Activated CD8-positive, alpha-beta memory T cell treated with anti-CD3 and anti-CD28 coated beads, Interleukin-2, amount 50 U/mL, for 1 hour (primary cell): Measurements from ENCODE around the gene LENEP.

Experiments used
- DNase-seq: peaks from one replicate; pipeline ENCODE4 v3.0.0-alpha.2; 2020; ENCODE audit errors: extremely low read depth

Gene LENEP

DNA sequence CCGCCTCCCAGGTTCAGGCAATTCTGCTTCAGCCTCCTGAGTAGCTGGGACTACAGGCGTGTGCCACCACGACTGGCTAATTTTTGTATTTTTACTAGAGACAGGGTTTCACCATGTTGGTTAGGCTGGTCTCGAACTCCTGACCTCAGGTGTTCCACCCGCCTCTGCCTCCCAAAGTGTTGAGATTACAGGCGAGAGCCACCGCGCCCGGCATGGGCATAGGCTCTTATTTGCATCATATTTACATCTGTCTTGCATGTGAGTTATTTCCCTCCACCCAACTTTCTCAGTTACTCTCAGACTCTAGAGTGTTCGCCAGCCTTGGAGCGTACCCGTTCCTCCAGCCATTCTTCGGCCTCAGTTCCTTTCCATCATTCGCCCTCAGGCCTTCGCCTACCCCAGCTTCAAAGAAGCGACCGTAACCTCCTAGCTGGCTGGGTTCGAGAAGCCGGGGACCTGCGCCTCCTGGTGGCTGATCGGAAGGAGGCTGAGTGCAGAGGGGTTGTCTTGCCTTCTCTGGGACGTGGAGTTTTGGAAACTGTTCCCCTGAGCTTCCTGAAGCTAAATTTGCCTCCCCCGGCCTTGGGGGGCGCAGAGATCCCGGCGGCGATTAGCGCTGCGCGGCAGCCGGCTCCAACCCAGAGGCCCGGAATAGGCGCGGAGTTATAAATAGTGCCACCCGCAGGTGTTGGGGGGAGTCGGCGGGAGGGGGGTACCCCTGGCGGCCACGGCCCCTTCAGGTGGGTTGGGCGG lies 5.6 kb downstream of the LENEP start:
- DNase-seq: no peak

DNA sequence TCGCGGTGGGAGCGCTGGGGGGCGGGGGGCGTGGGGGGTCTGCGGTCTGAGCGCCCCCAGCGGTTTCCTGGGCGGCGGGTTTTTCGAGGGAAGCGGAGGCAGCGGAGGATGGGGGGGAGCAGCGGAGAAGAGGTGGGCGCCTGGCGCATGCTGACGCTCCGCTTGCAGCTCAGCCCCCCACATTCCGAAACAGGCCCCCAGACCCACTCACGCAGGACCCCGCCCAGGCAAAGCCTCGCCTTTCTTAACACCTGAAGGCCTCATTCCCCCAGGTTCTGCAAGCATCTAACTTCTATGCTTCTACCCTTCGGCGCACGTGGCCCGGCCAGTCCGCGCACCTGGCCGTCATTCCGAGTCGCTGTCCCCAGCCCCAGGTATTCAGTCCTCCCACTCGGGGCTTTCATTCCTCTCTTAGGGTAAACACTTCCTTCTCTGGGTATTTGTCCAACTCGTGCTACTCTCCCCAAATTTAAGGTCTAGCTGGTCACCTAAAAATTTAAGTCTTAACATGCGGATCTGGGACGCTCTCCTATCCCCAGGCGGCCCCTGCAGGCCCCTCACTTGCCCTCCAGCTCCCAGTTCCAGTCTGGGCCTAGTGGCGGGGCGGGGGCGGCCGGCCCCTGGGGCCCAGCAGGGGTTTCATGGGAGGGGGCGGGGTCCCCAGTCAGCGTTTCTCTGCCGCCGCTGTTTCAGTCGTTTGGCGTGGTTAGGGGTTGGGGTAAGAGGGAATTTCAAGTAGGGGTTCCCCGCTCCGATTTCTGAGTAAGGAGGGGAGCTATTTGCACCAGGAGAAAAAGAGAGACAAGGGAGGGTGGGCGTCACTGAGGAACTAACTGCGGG lies 6.4 kb downstream of the LENEP start:
- no peak for DNase-seq

DNA sequence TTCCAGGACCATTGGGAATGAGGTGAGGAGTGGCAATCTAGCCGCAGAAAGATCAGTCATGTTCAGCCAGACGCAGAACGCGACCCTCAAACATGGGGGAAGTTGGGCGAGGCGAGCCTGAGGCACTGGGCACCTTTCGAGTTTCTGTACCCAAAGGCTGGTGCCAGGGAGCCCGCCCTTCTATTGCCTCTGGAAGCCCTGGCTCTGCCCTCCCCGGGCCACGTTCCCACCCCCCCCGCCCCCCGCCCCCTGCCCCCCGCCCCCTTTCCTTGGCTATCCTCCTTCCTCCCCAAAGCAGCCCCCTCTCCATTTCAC lies 7.0 kb downstream of the LENEP start:
- no peak for DNase-seq

DNA sequence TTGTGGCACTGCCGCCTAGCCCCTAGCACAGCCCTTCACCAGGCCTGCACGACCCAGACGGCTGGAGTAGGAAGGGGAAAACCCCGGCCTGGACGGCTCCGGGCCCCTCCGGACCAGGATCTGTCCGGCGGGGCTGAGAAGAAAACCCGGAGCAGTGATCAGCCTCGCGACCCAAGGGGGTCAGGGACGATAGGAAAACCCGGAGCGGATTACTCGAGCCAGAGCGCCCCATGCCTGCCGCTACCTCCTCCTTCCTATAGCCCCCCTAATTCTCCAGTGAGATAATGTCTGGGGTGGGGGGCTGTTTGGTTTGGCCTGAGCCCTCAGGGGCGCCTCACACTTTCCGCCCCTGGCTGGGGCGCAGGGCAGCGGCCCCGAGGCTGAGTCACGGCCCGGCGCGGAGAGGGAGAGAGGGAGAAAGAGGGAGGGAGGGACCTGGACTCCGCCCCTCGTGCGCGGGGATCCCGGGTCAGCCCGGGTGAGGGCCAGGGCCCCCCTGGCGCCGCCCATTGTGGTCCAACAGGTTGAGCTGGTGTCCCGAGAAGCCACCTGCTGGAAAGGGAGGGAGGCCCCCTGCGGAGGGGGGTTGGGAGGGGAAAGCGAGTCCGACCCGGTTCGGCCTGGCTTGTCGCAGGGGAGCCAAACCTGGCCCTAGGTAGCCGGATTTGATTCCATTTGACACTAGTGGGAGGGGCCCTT lies 7.5 kb downstream of the LENEP start:
- DNase-seq: peak; percentile 49

DNA sequence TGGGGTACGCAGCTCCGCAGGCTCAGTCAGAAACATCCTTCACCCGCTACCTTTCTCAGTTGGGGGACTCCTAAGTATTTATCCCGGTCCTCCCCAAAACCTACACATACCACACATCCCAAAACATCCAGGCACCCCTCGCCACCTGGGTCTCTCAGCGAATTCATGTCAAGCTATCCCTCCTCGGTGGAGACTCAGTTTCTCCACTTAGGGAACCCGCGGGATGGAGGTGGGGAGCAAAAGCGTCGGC lies 8.0 kb downstream of the LENEP start:
- DNase-seq: no peak

DNA sequence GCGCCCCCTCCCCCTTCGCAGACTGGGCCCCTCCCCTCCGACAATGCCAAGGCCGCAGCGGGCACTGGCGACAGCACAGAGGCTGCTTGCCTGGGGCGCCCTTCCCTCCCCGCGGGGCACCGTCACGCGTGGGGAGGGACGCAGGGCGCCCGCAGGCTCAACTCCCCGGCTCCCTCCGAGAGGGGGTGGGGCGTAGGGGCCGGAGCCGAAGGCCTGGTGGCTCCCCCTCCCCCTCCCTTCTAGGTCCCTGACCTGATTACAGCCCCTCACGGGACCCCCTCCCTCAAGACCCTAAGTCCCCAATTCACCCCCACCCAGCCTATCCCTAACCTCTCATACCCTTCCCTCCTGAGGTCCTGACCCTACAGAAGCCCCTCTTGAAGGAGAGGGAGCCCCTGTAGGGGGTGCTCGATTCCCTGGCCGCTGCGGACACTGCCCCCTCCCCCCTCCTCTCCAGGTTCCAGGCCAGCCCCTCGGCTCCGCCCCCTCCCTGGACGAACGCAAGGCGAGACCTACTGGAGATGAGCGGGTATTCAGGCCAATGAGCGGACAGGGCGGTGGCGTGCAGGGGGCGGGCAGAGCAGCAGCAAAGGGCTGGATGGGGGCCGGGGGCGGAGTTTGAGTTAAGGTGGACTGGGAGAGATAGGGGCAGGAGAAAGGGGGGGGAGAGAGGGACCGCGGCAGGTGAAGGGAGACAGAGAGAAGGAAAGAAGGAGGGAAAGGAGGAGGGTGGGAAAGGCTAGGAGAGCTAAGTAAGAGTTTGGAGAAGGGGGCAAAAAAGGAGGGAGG lies 8.5 kb downstream of the LENEP start:
- peak; percentile 93 for DNase-seq

DNA sequence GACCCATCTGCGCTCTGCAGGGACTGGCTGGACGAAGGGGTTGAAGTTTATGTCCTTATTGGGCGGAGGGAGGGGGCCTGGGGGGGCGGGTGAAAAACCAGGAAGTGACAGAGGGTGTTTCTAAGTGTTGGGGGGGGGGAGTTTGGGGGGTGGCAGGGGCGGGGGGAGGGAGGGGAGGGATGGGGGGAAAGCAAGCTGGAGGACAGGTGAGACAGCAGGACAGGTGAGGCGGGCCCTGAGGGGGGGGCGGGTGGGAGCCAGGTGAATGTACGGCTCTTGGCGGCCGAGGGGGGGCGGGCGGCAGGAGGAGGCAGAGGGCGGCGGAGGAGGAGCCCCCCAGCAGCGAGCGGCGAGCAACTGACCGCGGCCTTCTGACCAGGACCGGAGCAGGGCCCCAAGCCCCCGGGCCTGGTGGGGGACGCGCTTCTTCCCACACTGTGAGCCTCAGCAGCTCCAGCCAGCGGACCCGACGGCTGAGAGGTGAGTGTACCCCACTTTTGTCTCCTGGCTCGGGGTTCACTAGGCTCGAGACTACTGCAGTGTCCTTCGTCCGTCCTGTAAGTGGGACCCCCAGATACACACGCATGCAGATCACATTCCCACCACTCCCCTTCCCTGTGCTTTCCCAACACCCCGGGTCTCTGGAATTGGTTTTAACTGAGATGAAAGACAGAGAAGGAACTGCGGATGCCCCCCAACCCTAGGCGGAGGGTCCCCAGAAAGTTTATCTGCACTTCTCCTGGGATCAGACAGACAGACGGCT lies 9.3 kb downstream of the LENEP start, which contains the start of gene ZBTB7B:
Gene ZBTB7B (plus strand): TSS at position 339 of the 763 bp plus-strand sequence. CDS start 11,859 bp downstream, outside the sequence.
- DNase-seq: no peak

DNA sequence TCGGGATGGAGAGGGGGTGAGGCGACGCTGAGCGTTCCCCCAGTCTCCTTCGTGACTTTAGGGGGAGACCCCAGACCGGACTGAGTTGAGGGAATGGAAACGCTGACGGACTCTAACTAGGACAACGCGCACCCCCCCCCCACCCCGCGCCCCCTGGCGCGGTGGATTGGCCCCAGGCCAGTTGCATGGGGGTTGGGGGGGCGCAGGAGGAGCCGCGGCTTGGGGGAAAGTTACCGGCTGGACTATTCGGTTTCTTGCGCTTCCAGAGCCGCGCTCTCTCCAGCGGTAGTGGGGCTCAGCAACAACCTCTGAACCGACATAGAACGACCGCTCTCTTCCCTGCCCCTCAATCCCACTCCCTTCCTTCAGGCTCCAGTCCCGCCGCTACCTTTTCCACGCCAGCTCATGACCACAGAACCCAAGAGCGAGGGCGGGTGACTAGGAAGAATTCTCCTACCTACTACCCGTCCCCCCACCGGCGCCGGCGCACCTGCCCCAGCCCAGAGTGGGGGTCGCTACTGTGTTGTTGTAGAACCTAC lies 9.9 kb downstream of the LENEP start:
- DNase-seq: no peak

DNA sequence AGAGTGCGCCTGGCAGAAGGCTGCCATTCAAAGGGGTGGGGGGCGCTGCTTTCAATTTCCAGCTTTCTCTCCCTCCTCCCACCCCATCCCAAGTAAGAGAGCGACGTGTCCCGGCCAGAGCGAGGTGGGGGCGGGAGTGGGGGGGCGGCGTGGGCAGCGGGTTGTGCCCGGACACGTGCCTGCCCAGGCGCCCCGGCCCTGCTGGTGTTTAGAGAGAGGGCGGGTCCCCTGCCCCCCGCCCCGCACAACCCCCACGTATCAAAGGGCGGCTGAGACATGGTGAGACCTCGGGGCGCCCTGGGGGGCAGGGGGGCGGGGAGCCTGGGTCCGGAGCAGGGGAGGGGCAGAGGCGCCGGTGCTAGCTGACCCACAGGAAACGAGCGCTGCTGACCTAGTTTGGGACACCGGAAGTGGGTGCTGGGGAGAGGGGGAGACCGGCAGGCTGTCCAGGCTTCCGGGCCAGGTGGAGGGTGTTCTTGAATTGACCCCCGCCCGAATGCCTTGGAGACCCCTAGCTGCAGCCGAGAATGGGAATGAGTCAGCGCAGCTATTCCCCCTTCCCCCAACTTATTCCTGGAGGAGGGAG lies 10.5 kb downstream of the LENEP start:
- DNase-seq: no peak

DNA sequence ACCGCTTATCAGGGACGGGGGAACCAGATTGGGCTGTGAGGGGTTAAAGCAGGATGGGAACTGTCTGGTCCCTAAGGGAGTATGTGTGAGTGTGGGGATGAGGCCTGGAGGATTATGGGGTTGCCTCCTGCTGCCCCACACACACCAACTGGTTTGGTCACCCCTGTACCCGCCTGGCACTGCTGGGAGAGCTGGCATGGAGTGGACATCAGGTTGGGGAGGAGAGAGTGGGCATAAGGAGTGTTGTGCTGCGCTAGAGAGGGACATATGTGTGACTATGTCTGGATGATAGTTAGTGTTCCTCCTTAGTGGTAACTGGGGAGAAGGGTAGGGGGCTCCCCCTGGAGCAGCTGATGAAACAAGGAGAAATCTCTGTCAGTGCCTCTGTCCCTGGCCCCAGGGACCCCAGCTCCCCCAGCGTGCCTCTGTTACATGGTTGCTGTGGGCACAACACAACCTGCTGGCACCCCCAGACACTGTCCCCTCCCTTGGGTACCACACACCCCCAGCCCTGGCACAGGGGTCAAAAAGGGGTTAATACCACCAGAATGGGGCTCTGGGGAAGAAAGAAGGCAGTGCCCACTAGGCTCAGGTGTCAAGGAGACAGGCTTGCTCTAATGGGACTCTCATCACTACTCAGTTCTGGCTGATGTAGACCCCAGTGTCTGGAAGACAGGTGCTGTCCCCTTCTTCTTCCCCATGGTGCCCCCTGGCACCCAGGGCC lies 11.1 kb downstream of the LENEP start:
- no peak for DNase-seq

DNA sequence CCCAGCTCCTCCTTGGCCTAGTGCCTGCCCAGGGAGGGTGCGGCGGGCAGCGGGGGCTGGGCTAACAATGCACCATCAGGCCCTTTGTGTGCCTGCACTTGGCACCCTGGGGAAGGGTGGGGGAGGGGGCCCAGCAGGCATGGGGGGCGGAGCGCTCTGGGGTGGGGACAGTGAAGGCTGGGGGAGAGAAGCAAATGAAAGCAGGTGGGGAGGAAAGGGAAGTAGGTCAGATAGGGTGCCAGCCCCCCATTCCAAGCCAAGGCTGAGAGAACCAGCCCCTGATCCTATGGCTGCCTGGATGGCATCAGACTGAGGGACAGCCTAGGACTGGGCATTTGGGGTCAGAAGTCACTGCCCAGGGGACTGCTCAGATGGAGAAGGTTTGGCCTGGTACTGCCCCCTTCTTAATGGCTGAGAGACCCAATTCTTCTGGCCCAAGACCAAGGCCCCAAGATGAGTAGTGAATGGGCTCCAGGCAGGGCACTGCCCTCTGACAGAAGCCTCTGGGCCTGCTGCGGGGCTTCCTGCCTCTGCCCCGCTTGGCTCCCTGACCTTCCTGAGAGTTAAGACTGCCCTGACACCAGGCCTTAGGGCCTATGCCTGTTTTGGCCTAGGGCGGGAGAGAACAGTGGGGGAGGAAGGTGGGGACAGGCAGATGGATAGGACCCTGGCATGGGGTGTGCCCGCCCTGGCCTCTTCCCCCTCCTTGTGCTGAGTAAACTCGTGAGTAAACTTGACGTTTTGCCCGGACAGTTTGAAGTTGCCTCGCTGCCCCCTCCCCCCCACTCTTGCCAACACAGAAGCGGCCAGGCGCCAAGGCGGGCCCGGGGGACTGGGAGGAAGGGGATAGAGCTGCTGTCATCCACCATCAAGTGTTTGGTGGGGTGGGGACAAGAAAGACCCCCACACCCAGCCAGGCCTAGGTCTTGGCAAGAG lies 12.0 kb downstream of the LENEP start:
- no peak for DNase-seq

DNA sequence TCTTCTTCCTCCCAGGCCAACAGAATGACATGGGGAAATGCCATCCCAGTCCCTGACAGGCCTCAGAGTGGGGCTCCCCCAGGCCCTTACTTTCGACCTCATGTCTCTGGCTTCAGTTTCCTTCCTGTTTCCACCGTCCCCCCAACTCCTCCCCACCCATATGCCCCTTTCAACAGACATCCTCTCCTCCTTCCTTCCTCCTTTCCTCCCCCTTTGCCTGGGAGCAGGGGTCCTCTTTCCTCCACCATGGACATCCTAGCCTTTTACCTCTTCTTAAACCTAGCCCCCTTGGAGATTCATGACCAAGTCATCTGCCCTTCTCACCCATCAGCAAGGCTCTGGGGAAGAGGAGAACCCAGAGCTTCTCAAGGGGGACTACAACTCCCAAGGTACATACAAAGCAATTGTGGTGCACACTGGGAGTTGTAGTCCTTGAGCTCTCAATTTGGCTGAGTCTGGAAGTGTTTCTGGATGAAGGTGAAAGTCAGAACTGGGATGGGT lies 13.3 kb downstream of the LENEP start:
- DNase-seq: no peak

DNA sequence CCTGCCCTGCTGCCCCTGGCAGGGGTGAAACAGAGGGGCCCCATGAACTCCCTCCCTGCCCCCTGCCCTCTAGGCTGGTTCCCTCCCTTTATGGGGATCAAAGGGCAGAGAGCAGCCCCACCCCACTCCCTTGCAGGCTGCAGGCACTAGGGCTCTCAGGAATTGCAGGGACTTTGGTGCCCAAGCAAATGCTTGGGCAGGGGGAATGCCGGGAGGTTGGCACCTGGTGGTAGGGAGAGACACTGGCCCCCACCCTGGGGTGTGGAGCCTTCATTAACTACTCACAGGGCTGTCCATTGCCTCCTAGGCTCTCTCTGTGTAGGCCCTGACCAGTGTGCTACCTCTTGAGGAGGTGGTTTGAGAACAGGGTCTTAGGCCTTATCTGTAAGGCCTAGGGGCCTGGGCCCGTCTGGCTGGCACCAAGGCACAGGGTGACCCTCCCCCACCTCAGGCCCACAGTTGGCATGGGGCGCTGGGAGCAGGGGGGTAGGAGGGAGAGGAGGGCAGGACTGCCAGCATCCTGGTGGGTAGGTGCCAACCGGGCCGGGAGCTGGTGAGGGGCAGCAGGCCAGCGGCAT lies 14.0 kb downstream of the LENEP start:
- DNase-seq: no peak

DNA sequence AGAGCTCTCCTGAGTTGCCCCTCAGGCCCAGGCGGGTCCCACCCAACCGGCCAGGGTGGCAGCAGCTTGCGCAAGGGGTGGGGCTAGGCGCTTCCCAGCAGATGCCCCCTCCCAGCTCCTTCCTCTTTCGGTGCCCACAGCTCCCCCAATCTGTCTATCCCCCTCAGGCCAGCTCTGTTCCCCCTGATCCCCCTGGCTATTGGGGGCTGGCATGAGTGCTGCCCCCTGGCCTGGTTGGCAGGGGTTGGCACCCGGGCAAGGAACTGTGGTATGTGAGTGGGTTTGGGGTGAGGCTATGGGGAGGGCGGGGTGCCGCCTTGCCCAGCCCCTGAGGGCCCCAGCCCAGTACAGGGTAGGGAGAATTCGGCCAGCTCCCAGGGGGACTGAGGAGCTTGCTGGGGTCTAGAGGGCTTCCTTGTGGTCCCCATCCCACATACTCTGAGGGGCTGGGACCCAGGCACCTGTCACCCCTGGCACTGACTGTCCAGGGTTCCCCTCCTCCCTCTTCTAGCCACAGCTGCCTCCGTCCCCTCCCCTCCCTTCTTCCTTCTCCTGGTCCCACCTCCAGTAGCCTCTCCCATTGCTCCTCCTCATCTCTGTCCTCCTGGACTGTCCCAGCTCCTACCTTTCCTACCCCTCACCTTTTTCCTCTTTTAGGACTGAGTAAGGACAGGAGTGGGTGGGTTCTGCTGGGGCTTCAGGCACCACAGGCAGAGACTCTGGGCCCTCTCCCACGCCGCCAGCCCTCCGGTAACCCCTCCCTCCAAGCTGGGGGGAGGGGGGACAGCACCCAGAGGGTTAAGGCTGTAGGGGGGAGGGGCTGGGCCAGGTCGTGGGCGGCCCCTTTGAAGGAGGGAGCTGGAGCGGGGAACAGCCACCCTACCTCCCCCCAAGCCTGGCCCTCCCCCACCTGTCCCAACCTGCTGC lies 14.9 kb downstream of the LENEP start:
- DNase-seq: no peak

DNA sequence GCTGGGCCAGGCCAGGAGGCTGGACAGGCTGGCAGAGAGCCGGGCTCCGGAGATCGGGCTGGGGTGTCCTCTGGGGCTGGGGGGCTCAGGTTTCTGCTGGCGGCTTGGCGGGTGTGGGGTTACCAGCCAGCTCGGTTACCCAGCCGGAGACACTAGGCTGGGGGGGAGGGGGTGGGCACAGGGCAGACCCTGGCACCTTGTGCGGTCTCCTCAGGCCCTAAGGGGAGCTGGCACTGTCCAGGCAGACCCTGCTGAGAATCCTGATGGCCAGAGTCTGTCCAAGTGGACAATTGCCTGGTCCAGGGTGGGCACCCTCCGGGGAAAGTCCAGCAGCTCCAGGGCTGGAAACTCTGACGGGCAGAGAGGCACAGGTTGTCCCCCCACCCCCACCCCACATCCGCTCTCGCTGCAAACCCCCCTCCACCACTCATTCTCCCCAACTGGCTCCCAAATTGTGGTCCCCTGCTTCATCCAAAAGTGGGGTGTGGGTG lies 15.9 kb downstream of the LENEP start:
- no peak for DNase-seq

DNA sequence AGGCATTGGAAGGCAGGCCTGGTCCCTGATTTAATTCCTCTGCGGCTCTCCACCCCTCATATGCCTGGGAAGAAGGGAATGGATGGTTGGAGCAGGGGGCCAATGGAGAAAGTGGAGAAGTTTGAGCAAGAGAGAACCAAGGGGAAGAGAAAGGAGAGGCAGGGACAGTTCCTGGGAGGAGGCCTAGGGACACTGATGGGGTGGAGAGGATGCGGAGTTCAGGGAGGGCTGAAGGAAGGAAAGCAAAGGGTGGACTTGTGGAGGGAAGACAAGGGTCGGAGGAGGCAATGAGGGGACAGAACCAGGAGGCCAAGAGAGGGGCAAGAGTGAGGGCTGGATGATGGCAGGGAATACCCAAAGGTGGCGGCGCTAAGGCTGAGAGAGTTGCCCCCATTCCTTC lies 16.4 kb downstream of the LENEP start:
- no peak for DNase-seq
